GM12878 (cell line): ENCODE data around the gene GALNT9. TPM values are rescaled to one million over a fixed set of nuclear protein-coding genes. Genes with fewer than 3 reads are reported as not detected.

Experiments used
- ATAC-seq: fragments of 200-7000 bp; cut with Tn5 transposase; 3 replicates; pipeline ENCODE4 v1.9.1; 2020; ENCODE audit warnings: mild to moderate bottlenecking, moderate library complexity
- BruUV-seq: library from RNA; stranded (reverse); fragments of 400-500 nt; replicated peaks from 2 replicates; lab custom pipeline; 2021; lab: Mats Ljungman, UMichigan
- CTCF ChIA-PET: fragments of 300-600 bp; sonication (Branson Sonifier 250); formaldehyde crosslinking; extraction: SDS; loops from one replicate; lab custom pipeline; 2021; ENCODE audit warnings: inconsistent platforms; lab: Yijun Ruan, JAX
- POLR2A ChIA-PET: fragments of 350-600 bp; formaldehyde crosslinking; extraction: SDS; loops from one replicate; lab custom pipeline; 2021; ENCODE audit warnings: inconsistent platforms; lab: Charles Lee
- RAD21 ChIA-PET: fragments of 300-600 bp; sonication (Branson Sonifier 250); formaldehyde crosslinking; loops from one replicate; lab custom pipeline; 2023; ENCODE audit warnings: antibody characterized with exemption; ENCODE audit not compliant: unreplicated experiment; lab: Charles Lee
- SMC1A ChIA-PET: fragments of 300-600 bp; sonication (Branson Sonifier 250); formaldehyde crosslinking; loops from one replicate; lab custom pipeline; 2023; ENCODE audit not compliant: unreplicated experiment, uncharacterized antibody; lab: Charles Lee
- DNase-seq: peaks from one replicate; pipeline ENCODE4 v3.0.0-alpha.2; 2011; ENCODE audit warnings: low read depth, low spot score
- FAIRE-seq: peaks from 3 replicates; lab custom pipeline; 2011; peaks lifted over from hg19 to GRCh38; lab: Jason Lieb, UNC
- H2AFZ ChIP-seq: 2 replicates; pipeline ENCODE4 v1.6.0; 2011; ENCODE audit warnings: low read depth, low read length, control low read depth; ENCODE audit not compliant: control insufficient read depth
- H3K27ac ChIP-seq: 2 replicates; pipeline ENCODE4 v1.5.1; 2011; ENCODE audit warnings: control low read depth; ENCODE audit not compliant: control insufficient read depth, insufficient read depth
- H3K27me3 ChIP-seq, 2 experiments: replicated peaks in 1 of 2; 2 replicates each; pipeline versions ENCODE4 v1.6.0 to v1.6.1; 2011; ENCODE audit warnings: low read length in 1 of 2; ENCODE audit not compliant: control insufficient read depth in 2 of 2, insufficient read depth in 2 of 2
- H3K36me3 ChIP-seq, 2 experiments: 2 replicates each; pipeline ENCODE4 v1.5.1; 2011; ENCODE audit warnings: low read length in 1 of 2; ENCODE audit not compliant: control insufficient read depth in 2 of 2, insufficient read depth in 2 of 2
- H3K4me1 ChIP-seq: 2 replicates; pipeline ENCODE4 v1.6.1; 2011; ENCODE audit warnings: mild to moderate bottlenecking, low read length, moderate library complexity, mixed read lengths; ENCODE audit not compliant: control insufficient read depth, insufficient read depth
- H3K4me2 ChIP-seq: 2 replicates; pipeline ENCODE4 v1.6.0; 2011; ENCODE audit warnings: control low read depth; ENCODE audit not compliant: control insufficient read depth, insufficient read depth
- H3K4me3 ChIP-seq: fragments of 200-600 bp; sonication (generic); 2 replicates; pipeline ENCODE4 v1.5.1; 2016
- H3K79me2 ChIP-seq: 2 replicates; pipeline ENCODE4 v1.6.0; 2011; ENCODE audit warnings: low read length; ENCODE audit not compliant: control insufficient read depth, insufficient read depth
- H3K9ac ChIP-seq: 2 replicates; pipeline ENCODE4 v1.8.0; 2011; ENCODE audit warnings: low read length, control low read depth, mixed read lengths; ENCODE audit not compliant: control insufficient read depth, insufficient read depth
- H3K9me3 ChIP-seq: replicated peaks from 3 replicates; pipeline ENCODE4 v1.5.1; 2011; ENCODE audit warnings: mild to moderate bottlenecking, low read length; ENCODE audit not compliant: control insufficient read depth, insufficient read depth
- H4K20me1 ChIP-seq: 2 replicates; pipeline ENCODE4 v1.6.0; 2011; ENCODE audit not compliant: control insufficient read depth, insufficient read depth
- BCL11A ChIP-seq: IDR thresholded peaks from 2 replicates; pipeline ENCODE4 v1.6.1; 2011; ENCODE audit warnings: low read depth, low read length
- EED ChIP-seq: sonication (generic); IDR thresholded peaks from 2 replicates; pipeline ENCODE4 v1.6.1; 2016; ENCODE audit warnings: antibody characterized with exemption, low read depth
- JUND ChIP-seq: IDR thresholded peaks from 2 replicates; pipeline ENCODE4 v1.6.1; 2012; ENCODE audit warnings: low read depth, mild to moderate bottlenecking, low read length, improper control_type of control experiment, moderate library complexity
- NR2F1 ChIP-seq: fragments of 450-650 bp; conservative IDR thresholded peaks from 2 replicates; pipeline ENCODE4 v1.6.1; 2017; ENCODE audit warnings: mild to moderate bottlenecking
- POU2F2 ChIP-seq: IDR thresholded peaks from 3 replicates; pipeline ENCODE4 v1.6.1; 2011; ENCODE audit warnings: low read depth, mild to moderate bottlenecking, low read length, borderline replicate concordance
- SMAD1 ChIP-seq: fragments of 450-650 bp; IDR thresholded peaks from 2 replicates; pipeline ENCODE4 v1.6.1; 2018; ENCODE audit warnings: mild to moderate bottlenecking, low read depth; ENCODE audit not compliant: partially characterized antibody
- SUZ12 ChIP-seq: fragments of 200-600 bp; sonication (generic); IDR thresholded peaks from one replicate; pipeline ENCODE4 v1.6.1; 2018; ENCODE audit warnings: antibody characterized with exemption, mild to moderate bottlenecking; ENCODE audit not compliant: unreplicated experiment
- ZNF207 ChIP-seq: fragments of 450-650 bp; IDR thresholded peaks from 2 replicates; pipeline ENCODE4 v1.6.1; 2014; ENCODE audit warnings: antibody characterized with exemption, mild to moderate bottlenecking, borderline replicate concordance
- ZZZ3 ChIP-seq: IDR thresholded peaks from 2 replicates; pipeline ENCODE4 v1.6.1; 2011; ENCODE audit warnings: low read depth; ENCODE audit not compliant: control insufficient read depth, insufficient read length
- WGBS: methylation state at CpG from one replicate; pipeline ENCODE4 v1.1.6; 2016; ENCODE audit warnings: low lambda C conversion rate; ENCODE audit not compliant: insufficient replicate concordance, insufficient coverage; ENCODE audit errors: missing lambda C conversion rate; 5-methylcytosine and 5-hydroxymethylcytosine counted together
- in situ Hi-C: fragments of 300-500 bp; cut with MboI; formaldehyde crosslinking; loops from 9 replicates; pipeline ENCODE4 v1.14.3; 2018; ENCODE audit warnings: mixed read lengths
- intact Hi-C: fragments of 100-400 bp; cut with micrococcal nuclease; formaldehyde crosslinking; loops from one replicate; pipeline ENCODE4 v1.14.2; 2022; ENCODE audit not compliant: unreplicated experiment
- polyA plus RNA-seq, 11 experiments: library from polyadenylated mRNA; depleted of rRNA in 4 of 11; unstranded in 6 of 11; stranded (reverse) in 5 of 11; fragments of >200 nt; fragmentation: Nextera tagmentation in 4 of 11; fragmentation: Illumina TruSeq in 1 of 11; extraction: Ambion mirVana in 4 of 11; extraction: Trizol in 1 of 11; gene quantifications; 1 replicate in 1 of 11; 2 replicates in 10 of 11; pipeline versions ENCODE4 v1.2.1 to v1.2.3, GENCODE V29; 2011 to 2016; ENCODE audit warnings: inconsistent platforms in 2 of 11, missing spikeins in 2 of 11, low read depth in 1 of 11
- total RNA-seq, 4 experiments: library from RNA; depleted of rRNA in 3 of 4; stranded (reverse); fragments of >200 nt in 3 of 4; fragmentation: Illumina TruSeq in 1 of 4; extraction: Trizol in 1 of 4; gene quantifications; 2 replicates each; pipeline versions ENCODE4 v1.2.1 to v1.2.3, GENCODE V29; 2013 to 2021
- TF ChIP-seq, protein P1 (sequence below): IDR thresholded peaks from 2 replicates; pipeline ENCODE4 v1.6.1; 2011; ENCODE audit warnings: low read depth, low read length, improper control_type of control experiment, borderline replicate concordance
- TF ChIP-seq, protein P2 (sequence below): IDR thresholded peaks from 2 replicates; pipeline ENCODE4 v1.6.1; 2012; ENCODE audit warnings: mild to moderate bottlenecking, low read depth, low read length
- TF ChIP-seq, protein P3 (sequence below): fragments of 450-650 bp; formaldehyde crosslinking; IDR thresholded peaks from 2 replicates; pipeline ENCODE4 v1.4.0; 2022; ENCODE audit warnings: mild to moderate bottlenecking, moderate library complexity

Gene GALNT9
- total and polyA plus RNA-seq, 10 of the 15 experiments (the other 5 are each of a cell fraction or from before 2014, with no cell fraction given) = 0.04 TPM; not detected in 9

DNA sequence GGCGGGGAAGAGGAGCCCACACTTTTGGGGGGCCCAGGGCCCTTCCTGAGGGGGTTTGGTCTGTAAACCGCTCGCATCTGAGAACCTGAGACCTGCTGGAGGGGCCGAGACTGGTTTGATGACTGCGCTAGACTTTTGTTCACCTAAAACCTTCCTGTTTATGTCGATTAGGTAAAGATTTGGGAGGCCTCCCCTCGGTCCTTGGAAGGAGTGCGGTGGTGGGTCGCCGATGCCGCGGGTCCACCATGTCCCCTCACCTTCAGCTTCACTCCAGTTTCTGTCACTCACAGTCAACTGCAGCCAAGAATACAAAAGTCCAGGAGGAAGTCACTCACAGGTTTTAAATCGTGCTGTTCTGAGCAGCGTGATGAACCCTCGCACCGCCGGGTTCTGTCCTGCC lies 10.5 kb upstream of the GALNT9 start (continued):
- TF ChIP-seq SUZ12 (no peak), NR2F1 (no peak)

DNA sequence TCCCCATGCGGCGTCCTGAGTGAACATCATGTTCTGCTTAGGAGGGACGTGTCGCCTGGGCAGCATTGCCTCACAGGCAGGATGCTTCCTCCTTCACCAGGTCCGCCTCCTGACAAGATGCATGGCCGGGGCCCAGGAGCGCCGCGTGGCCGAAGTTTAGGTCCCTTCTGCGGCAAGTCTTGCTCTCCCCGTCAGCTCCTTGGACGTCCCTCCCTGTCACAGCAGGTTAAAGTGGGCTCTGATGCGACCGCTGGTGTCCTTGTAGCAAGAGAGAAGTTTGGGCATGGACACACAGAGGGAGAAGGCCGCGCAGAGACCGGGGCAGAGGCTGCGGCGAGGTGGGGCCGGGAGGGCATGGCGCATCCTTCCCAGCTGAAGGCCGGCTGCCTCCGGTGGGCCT lies 9.4 kb upstream of the GALNT9 start:
- Histone ChIP-seq H3K9me3 (no peaks in the 10 kb centered on the region; the same call in 2 of the 3 replicates), H3K4me3 (no peak overlapping the region), H3K27me3 (no peaks in the 10 kb centered on the region), H3K9ac (no peak overlapping the region), H3K27ac (no peak overlapping the region), H3K4me1 (no peaks in the 10 kb centered on the region), H3K36me3 (no peaks in the 10 kb centered on the region), H4K20me1 (no peaks in the 10 kb centered on the region), H2AFZ (no peak overlapping the region), H3K79me2 (no peaks in the 10 kb centered on the region), H3K4me2 (no peak overlapping the region)
- TF ChIP-seq EED (no peak), BCL11A (no peak), ZNF207 (no peak), POU2F2 (no peak), ZZZ3 (no peak), JUND (no peak), SMAD1 (no peak)
- TF ChIP-seq, protein P1, sequence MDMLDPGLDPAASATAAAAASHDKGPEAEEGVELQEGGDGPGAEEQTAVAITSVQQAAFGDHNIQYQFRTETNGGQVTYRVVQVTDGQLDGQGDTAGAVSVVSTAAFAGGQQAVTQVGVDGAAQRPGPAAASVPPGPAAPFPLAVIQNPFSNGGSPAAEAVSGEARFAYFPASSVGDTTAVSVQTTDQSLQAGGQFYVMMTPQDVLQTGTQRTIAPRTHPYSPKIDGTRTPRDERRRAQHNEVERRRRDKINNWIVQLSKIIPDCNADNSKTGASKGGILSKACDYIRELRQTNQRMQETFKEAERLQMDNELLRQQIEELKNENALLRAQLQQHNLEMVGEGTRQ = no peak
- TF ChIP-seq, protein P2, sequence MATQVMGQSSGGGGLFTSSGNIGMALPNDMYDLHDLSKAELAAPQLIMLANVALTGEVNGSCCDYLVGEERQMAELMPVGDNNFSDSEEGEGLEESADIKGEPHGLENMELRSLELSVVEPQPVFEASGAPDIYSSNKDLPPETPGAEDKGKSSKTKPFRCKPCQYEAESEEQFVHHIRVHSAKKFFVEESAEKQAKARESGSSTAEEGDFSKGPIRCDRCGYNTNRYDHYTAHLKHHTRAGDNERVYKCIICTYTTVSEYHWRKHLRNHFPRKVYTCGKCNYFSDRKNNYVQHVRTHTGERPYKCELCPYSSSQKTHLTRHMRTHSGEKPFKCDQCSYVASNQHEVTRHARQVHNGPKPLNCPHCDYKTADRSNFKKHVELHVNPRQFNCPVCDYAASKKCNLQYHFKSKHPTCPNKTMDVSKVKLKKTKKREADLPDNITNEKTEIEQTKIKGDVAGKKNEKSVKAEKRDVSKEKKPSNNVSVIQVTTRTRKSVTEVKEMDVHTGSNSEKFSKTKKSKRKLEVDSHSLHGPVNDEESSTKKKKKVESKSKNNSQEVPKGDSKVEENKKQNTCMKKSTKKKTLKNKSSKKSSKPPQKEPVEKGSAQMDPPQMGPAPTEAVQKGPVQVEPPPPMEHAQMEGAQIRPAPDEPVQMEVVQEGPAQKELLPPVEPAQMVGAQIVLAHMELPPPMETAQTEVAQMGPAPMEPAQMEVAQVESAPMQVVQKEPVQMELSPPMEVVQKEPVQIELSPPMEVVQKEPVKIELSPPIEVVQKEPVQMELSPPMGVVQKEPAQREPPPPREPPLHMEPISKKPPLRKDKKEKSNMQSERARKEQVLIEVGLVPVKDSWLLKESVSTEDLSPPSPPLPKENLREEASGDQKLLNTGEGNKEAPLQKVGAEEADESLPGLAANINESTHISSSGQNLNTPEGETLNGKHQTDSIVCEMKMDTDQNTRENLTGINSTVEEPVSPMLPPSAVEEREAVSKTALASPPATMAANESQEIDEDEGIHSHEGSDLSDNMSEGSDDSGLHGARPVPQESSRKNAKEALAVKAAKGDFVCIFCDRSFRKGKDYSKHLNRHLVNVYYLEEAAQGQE = no peak
- TF ChIP-seq, protein P3, sequence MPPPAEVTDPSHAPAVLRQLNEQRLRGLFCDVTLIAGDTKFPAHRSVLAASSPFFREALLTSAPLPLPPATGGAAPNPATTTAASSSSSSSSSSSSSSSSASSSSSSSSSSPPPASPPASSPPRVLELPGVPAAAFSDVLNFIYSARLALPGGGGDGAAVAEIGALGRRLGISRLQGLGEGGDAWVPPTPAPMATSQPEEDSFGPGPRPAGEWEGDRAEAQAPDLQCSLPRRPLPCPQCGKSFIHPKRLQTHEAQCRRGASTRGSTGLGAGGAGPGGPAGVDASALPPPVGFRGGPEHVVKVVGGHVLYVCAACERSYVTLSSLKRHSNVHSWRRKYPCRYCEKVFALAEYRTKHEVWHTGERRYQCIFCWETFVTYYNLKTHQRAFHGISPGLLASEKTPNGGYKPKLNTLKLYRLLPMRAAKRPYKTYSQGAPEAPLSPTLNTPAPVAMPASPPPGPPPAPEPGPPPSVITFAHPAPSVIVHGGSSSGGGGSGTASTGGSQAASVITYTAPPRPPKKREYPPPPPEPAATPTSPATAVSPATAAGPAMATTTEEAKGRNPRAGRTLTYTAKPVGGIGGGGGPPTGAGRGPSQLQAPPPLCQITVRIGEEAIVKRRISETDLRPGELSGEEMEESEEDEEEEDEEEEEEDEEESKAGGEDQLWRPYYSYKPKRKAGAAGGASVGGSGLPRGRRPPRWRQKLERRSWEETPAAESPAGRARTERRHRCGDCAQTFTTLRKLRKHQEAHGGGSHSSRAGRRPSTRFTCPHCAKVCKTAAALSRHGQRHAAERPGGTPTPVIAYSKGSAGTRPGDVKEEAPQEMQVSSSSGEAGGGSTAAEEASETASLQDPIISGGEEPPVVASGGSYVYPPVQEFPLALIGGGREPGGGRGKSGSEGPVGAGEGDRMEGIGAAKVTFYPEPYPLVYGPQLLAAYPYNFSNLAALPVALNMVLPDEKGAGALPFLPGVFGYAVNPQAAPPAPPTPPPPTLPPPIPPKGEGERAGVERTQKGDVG (CRISPR knock-in tag) = no peak
- WGBS = 78% methylated on average over 15 of the region's 24 CpGs
- ChIA-PET CTCF (no interaction called here), POLR2A (no interaction called here), SMC1A (no interaction called here), RAD21 (no interaction called here)
- in situ Hi-C loops = no loop called here
- DNase-seq (no peak), FAIRE-seq (no peak), ATAC-seq (no peak)
- BruUV-seq = no TSS peak
- intact Hi-C loops = no loop called here
